PC-3 (cell line): ENCODE measurements around the gene STPG2. TPM values are rescaled to one million over a fixed set of nuclear protein-coding genes. Genes with fewer than 3 reads are reported as not detected.

ENCODE experiments used
- ATAC-seq: fragments of 200-7000 bp; cut with Tn5 transposase; 2 replicates; pipeline ENCODE4 v1.9.1; 2020; ENCODE audit warnings: mild to moderate bottlenecking, moderate library complexity
- BruUV-seq: library from RNA; stranded (reverse); fragments of 400-500 nt; replicated peaks from 2 replicates; lab custom pipeline; 2021; lab: Mats Ljungman, UMichigan
- CTCF ChIA-PET: fragments of 300-600 bp; sonication (Branson Sonifier 250); formaldehyde crosslinking; loops from one replicate; lab custom pipeline; 2022; ENCODE audit warnings: antibody characterized with exemption; lab: Charles Lee
- POLR2A ChIA-PET: fragments of 300-600 bp; sonication (Branson Sonifier 250); formaldehyde crosslinking; loops from one replicate; lab custom pipeline; 2022; ENCODE audit warnings: antibody characterized with exemption; ENCODE audit not compliant: unreplicated experiment; lab: Charles Lee
- DNase-seq: peaks from one replicate; pipeline ENCODE4 v3.0.0-alpha.2; 2015
- H2AFZ ChIP-seq: fragments of 300-600 bp; sonication (generic); 2 replicates; pipeline ENCODE4 v1.6.0; 2016; ENCODE audit warnings: antibody characterized with exemption, low read length
- H3F3A ChIP-seq: fragments of 300-600 bp; sonication (generic); one replicate; pipeline ENCODE4 v1.6.0; 2017; ENCODE audit warnings: antibody characterized with exemption, low read length, control low read depth, mild to moderate bottlenecking; ENCODE audit not compliant: unreplicated experiment
- H3K27ac ChIP-seq: fragments of 300-600 bp; sonication (generic); 2 replicates; pipeline ENCODE4 v1.5.1; 2016; ENCODE audit warnings: mild to moderate bottlenecking, low read length
- H3K27me3 ChIP-seq: fragments of 300-600 bp; sonication (generic); 2 replicates; pipeline ENCODE4 v1.6.1; 2016; ENCODE audit warnings: low read length, mixed read lengths
- H3K36me3 ChIP-seq: fragments of 300-600 bp; sonication (generic); 2 replicates; pipeline ENCODE4 v1.6.1; 2016; ENCODE audit warnings: low read depth, mixed run types, low read length, mixed read lengths
- H3K4me1 ChIP-seq: fragments of 300-600 bp; sonication (generic); 2 replicates; pipeline ENCODE4 v1.5.1; 2016; ENCODE audit warnings: low read length; ENCODE audit not compliant: insufficient read depth
- H3K4me2 ChIP-seq: fragments of 300-600 bp; sonication (generic); 2 replicates; pipeline ENCODE4 v1.6.0; 2016; ENCODE audit warnings: low read length
- H3K4me3 ChIP-seq: fragments of 300-600 bp; sonication (generic); 2 replicates; pipeline ENCODE4 v1.5.1; 2016; ENCODE audit warnings: mild to moderate bottlenecking, low read length, mixed read lengths
- H3K79me2 ChIP-seq: fragments of 300-600 bp; sonication (generic); 2 replicates; pipeline ENCODE4 v1.6.1; 2017; ENCODE audit warnings: low read length, mixed read lengths
- H3K9ac ChIP-seq: fragments of 300-600 bp; sonication (generic); 2 replicates; pipeline ENCODE4 v1.6.0; 2016; ENCODE audit warnings: mild to moderate bottlenecking, low read length
- H3K9me2 ChIP-seq: fragments of 300-600 bp; sonication (generic); replicated peaks from 2 replicates; pipeline ENCODE4 v1.6.1; 2016; ENCODE audit warnings: mixed run types, low read length, mixed read lengths
- H3K9me3 ChIP-seq: fragments of 300-600 bp; sonication (generic); 2 replicates; pipeline ENCODE4 v1.6.1; 2016; ENCODE audit warnings: low read length, mixed read lengths
- H4K20me1 ChIP-seq: fragments of 300-600 bp; sonication (generic); 2 replicates; pipeline ENCODE4 v1.6.1; 2016; ENCODE audit warnings: low read length, mixed read lengths
- EZH2 ChIP-seq: fragments of 300-600 bp; sonication (generic); IDR thresholded peaks from one replicate; pipeline ENCODE4 v1.6.1; 2017; ENCODE audit warnings: antibody characterized with exemption, mild to moderate bottlenecking, low read length; ENCODE audit not compliant: unreplicated experiment
- EZH2phosphoT487 ChIP-seq: fragments of 300-600 bp; sonication (generic); IDR thresholded peaks from 2 replicates; pipeline ENCODE4 v1.6.1; 2018; ENCODE audit warnings: mild to moderate bottlenecking, antibody characterized with exemption, low read length, borderline replicate concordance
- intact Hi-C: fragments of 100-400 bp; cut with micrococcal nuclease; formaldehyde crosslinking; loops from 2 replicates; pipeline ENCODE4 v1.9.0; 2023
- total RNA-seq: library from RNA; depleted of rRNA; stranded (reverse); fragments of >200 nt; gene quantifications from 2 replicates; pipeline ENCODE4 v1.2.3, GENCODE V29; 2014
- TF ChIP-seq, protein P1 (sequence below): fragments of 300-600 bp; sonication (generic); conservative IDR thresholded peaks from 2 replicates; pipeline ENCODE4 v1.5.1; 2017; ENCODE audit warnings: antibody characterized with exemption, low read depth, mild to moderate bottlenecking, low read length

STPG2 gene
- total RNA-seq, 1 experiment from 2014 or later = not detected

DNA sequence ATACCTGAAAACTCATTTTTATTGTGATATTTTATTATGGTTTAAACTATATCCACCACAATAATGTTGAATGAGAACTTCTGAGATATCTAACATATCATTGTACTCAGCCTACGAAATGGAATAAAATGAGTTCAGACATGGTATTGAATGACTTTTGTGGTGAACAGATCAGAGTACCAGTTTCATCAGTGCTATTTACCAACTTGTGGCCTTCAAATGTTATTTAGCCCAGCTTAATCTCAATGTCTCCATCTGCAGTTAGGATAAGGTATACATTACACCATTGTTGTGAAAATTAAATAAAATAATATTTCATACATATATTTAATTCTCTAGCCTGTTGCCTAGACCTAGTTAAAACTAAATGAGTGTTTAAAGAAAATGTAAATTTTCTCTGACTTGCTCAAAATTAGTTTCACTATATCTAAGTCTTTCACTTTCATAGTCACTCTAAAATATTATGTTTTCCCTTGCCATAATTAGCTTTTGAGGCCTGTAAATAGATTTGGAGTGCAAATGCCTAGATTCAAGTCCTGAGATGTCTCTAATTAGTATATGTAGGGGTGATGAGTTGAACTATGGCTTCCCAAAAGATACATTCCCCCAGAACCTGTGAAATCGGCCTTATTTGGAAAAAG lies 594.2 kb downstream of the STPG2 start:
- intact Hi-C loops = no loop called here
- CTCF ChIA-PET = no interaction called here
- H3K9me2 ChIP-seq = no peaks in the 10 kb centered on the region
- H3K4me3 ChIP-seq = no peak overlapping the region
- H3K36me3 ChIP-seq = no peaks in the 10 kb centered on the region
- no peaks in the 10 kb centered on the region for H3K9me3 ChIP-seq
- TF ChIP-seq EZH2 (no peak), EZH2phosphoT487 (no peak)
- TF ChIP-seq, protein P1, sequence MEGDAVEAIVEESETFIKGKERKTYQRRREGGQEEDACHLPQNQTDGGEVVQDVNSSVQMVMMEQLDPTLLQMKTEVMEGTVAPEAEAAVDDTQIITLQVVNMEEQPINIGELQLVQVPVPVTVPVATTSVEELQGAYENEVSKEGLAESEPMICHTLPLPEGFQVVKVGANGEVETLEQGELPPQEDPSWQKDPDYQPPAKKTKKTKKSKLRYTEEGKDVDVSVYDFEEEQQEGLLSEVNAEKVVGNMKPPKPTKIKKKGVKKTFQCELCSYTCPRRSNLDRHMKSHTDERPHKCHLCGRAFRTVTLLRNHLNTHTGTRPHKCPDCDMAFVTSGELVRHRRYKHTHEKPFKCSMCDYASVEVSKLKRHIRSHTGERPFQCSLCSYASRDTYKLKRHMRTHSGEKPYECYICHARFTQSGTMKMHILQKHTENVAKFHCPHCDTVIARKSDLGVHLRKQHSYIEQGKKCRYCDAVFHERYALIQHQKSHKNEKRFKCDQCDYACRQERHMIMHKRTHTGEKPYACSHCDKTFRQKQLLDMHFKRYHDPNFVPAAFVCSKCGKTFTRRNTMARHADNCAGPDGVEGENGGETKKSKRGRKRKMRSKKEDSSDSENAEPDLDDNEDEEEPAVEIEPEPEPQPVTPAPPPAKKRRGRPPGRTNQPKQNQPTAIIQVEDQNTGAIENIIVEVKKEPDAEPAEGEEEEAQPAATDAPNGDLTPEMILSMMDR = peak; percentile 45
- no peaks in the 10 kb centered on the region for H3K4me1 ChIP-seq
- H3K4me2 ChIP-seq = no peak overlapping the region
- DNase-seq (peak; percentile 30), ATAC-seq (no peak)
- H4K20me1 ChIP-seq = no peaks in the 10 kb centered on the region
- no peaks in the 10 kb centered on the region for H3K79me2 ChIP-seq
- no TSS peak for BruUV-seq
- H3K27me3 ChIP-seq = no peaks in the 10 kb centered on the region
- no peak overlapping the region for H3K9ac ChIP-seq
- no peak overlapping the region for H2AFZ ChIP-seq
- H3F3A ChIP-seq = no peaks in the 10 kb centered on the region
- POLR2A ChIA-PET = no interaction called here
- H3K27ac ChIP-seq = no peak overlapping the region

GRCh38 chr4:97548186-97548585 lies 595.1 kb downstream of the STPG2 start:
- TF ChIP-seq EZH2phosphoT487 = no peak
- ChIA-PET CTCF (no interaction called here), POLR2A (no interaction called here)
- Histone ChIP-seq H3K9ac (no peak overlapping the region), H3K4me1 (no peaks in the 10 kb centered on the region), H3K9me2 (no peaks in the 10 kb centered on the region), H3K27me3 (no peaks in the 10 kb centered on the region), H3K4me3 (no peak overlapping the region), H4K20me1 (no peaks in the 10 kb centered on the region), H3K4me2 (no peak overlapping the region), H3F3A (no peaks in the 10 kb centered on the region), H3K9me3 (no peaks in the 10 kb centered on the region), H3K79me2 (no peaks in the 10 kb centered on the region), H2AFZ (no peak overlapping the region), H3K27ac (no peak overlapping the region), H3K36me3 (no peaks in the 10 kb centered on the region)
- intact Hi-C loops = no loop called here
- no TSS peak for BruUV-seq
- DNase-seq = no peak
- ATAC-seq = no peak

- Histone ChIP-seq H4K20me1 (no peaks in the 10 kb centered on the region), H3K9me2 (no peaks in the 10 kb centered on the region), H3K27me3 (no peaks in the 10 kb centered on the region), H3K9ac (no peak overlapping the region), H3K36me3 (no peaks in the 10 kb centered on the region), H3K27ac (no peak overlapping the region), H3K4me3 (no peak overlapping the region), H3F3A (no peaks in the 10 kb centered on the region), H3K79me2 (no peaks in the 10 kb centered on the region), H3K9me3 (no peaks in the 10 kb centered on the region), H3K4me1 (no peaks in the 10 kb centered on the region), H2AFZ (no peak overlapping the region), H3K4me2 (no peak overlapping the region)
- ATAC-seq (no peak), DNase-seq (no peak)
- ChIA-PET POLR2A (no interaction called here), CTCF (no interaction called here)
- TF ChIP-seq, protein P1 = no peak
- TF ChIP-seq EZH2 = no peak
- TF ChIP-seq EZH2phosphoT487 = no peak
- BruUV-seq = no TSS peak
- intact Hi-C loops = no loop called here
Measured at GRCh38 chr4:97531351-97531750, 611.9 kb downstream of the STPG2 start.
